RWPE1 (cell line): ENCODE measurements around the gene LRRK2.

Source experiments
- CTCF ChIA-PET: fragments of 350-600 bp; sonication (Branson Sonifier 250); formaldehyde crosslinking; extraction: SDS; loops from one replicate; lab custom pipeline; 2021; lab: Yijun Ruan, JAX
- POLR2A ChIA-PET: fragments of 400-600 bp; formaldehyde crosslinking; extraction: SDS; loops from one replicate; lab custom pipeline; 2020; ENCODE audit warnings: antibody characterized with exemption; ENCODE audit not compliant: low non-redundant PET; lab: Yijun Ruan, JAX
- DNase-seq: peaks from one replicate; pipeline ENCODE4 v3.0.0; 2012; ENCODE audit warnings: low spot score
- H3K27ac ChIP-seq: fragments of 450-650 bp; 2 replicates; pipeline ENCODE4 v1.5.1; 2017
- CTCF ChIP-seq: fragments of 450-650 bp; conservative IDR thresholded peaks from 2 replicates; pipeline ENCODE4 v1.5.1; 2017; ENCODE audit warnings: low read depth, mild to moderate bottlenecking

Gene LRRK2

DNA sequence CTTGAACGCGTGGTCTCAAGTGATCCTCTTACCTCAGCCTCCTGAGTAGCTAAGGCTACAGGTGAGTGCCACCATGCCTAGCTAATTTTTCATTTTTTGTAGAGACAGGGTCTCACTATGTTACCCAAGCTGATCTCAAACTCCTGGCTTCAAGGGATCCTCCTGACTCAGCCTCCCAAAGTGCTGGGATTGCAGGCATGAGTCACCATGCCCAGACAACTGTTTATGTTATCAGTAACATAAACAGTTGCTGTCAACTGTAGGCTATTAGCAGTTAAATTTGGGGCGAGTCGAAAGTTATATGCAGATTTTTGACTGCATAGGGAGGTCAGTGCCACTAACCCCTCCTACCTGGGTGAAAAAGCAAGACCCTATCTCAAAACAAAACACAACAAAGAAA lies 26.2 kb upstream of the LRRK2 start:
- ChIA-PET CTCF (no interaction called here), POLR2A (no interaction called here)
- no peak for DNase-seq
- H3K27ac ChIP-seq: no peak overlapping the region
- TF ChIP-seq CTCF: no peak

DNA sequence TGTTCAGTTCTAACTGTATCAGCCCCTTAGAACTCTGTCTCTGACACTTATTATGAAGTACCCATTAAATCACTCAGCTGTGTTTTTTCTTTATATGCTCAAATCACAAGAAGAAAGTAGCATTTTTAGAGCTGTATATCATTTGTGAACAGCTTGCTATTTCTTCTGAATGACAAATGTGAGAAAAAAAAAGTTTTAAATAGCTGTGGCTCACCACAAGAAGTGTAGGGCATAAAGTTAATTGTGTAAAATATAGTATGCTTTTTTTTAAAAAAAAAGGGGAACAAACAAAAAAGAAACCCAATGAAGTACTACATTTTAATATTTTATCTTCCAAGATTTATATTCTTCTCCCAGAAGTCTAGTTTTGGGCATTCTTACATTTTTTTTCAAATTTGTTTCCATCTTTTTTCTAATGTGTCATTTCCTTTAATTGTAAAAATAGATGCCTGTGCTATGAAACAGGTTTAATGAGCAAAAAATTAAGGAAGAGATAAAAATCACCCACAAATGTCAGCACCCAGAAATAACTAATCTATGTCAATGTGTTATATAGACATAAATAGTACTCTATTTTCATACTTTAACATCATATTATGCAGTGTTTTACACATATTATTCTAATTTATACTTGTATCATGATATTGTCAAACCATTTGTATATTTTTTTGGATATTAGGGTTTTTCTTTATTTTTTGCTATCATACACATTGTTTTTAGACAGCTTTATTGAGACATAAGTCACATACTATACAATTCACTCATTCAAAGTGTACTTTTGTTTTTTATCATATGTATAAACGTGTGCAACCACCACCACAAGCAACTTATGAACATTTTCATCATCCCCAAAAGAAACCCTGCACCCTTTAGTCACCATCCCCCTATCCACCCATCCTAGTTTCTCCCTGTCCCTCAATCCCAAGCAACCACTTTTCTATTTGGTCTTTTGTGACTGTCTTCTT lies 22.4 kb upstream of the LRRK2 start:
- no peak for TF ChIP-seq CTCF
- no peak for DNase-seq
- ChIA-PET POLR2A (no interaction called here), CTCF (no interaction called here)
- H3K27ac ChIP-seq: no peak overlapping the region

GRCh38 chr12:40203060-40203430 lies 21.8 kb upstream of the LRRK2 start:
- no peak for DNase-seq
- CTCF ChIA-PET: no interaction called here
- POLR2A ChIA-PET: no interaction called here
- H3K27ac ChIP-seq: no peak overlapping the region
- no peak for TF ChIP-seq CTCF

DNA sequence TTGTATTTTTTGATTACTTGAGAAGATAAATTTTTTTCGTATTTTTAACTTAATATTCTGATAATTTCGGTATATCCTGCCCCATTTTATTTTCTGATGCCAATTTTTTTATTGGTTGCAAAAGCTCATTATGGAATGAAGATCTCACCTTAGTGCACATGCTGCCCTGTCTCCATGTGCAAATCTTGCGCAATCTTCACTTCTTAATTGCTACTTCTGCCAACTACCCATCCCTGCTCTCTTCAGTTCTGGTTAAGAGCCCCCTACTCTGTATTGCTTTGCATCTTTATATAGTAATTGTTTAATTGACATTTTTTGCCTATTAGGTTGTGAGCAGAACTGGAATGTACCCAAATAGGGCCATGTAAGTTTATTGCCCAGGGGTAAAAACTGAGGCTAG lies 20.5 kb upstream of the LRRK2 start:
- ChIA-PET CTCF (interaction anchor here (0.7 kb wide), 1 partner anchor 89 kb away, joined by 4 read pairs; no protein-coding TSS in a partner anchor), POLR2A (no interaction called here)
- H3K27ac ChIP-seq: no peak overlapping the region
- no peak for TF ChIP-seq CTCF
- no peak for DNase-seq

- peak; percentile 25 for DNase-seq
- CTCF ChIA-PET: no interaction called here
These were observed 17.2 kb upstream of the LRRK2 start for GRCh38 chr12:40207551-40207950.

More at GRCh38 chr12:40207551-40207950, 17.2 kb upstream of the LRRK2 start:
- H3K27ac ChIP-seq: no peak overlapping the region
- POLR2A ChIA-PET: no interaction called here
- no peak for TF ChIP-seq CTCF
